GM21367 (cell line): ENCODE data around the gene ALK.

Source experiments
- ATAC-seq: cut with Tn5 transposase; IDR thresholded peaks from one replicate; pipeline ENCODE4 v1.9.1; 2021; ENCODE audit not compliant: unreplicated experiment

ALK gene

GRCh38 chr2:29723255-29724001, 198.0 kb downstream of the ALK start:
- peak; percentile 73 for ATAC-seq

- no peak for ATAC-seq
Measured at GRCh38 chr2:29719639-29720038, 201.7 kb downstream of the ALK start.

GRCh38 chr2:29718076-29718686, 203.2 kb downstream of the ALK start:
- ATAC-seq: no peak

GRCh38 chr2:29715655-29716054, 205.7 kb downstream of the ALK start:
- no peak for ATAC-seq

GRCh38 chr2:29714333-29714732, 207.1 kb downstream of the ALK start:
- ATAC-seq: no peak

GRCh38 chr2:29706171-29706720, 215.1 kb downstream of the ALK start:
- ATAC-seq: no peak

GRCh38 chr2:29705616-29706015, 215.8 kb downstream of the ALK start:
- no peak for ATAC-seq

GRCh38 chr2:29703336-29703735, 218.1 kb downstream of the ALK start:
- ATAC-seq: no peak

GRCh38 chr2:29702276-29702675, 219.1 kb downstream of the ALK start:
- no peak for ATAC-seq

- no peak for ATAC-seq
Measured at GRCh38 chr2:29700560-29700959, 220.8 kb downstream of the ALK start.

GRCh38 chr2:29699045-29699444, 222.3 kb downstream of the ALK start:
- ATAC-seq: no peak

- no peak for ATAC-seq
Measured at GRCh38 chr2:29698216-29698615, 223.2 kb downstream of the ALK start.

GRCh38 chr2:29697715-29698114, 223.7 kb downstream of the ALK start:
- no peak for ATAC-seq

GRCh38 chr2:29697181-29697580, 224.2 kb downstream of the ALK start:
- no peak for ATAC-seq

- ATAC-seq: no peak
Measured at GRCh38 chr2:29694741-29695140, 226.6 kb downstream of the ALK start.

- ATAC-seq: no peak
Measured at GRCh38 chr2:29691391-29691950, 229.9 kb downstream of the ALK start.

- no peak for ATAC-seq
Measured at GRCh38 chr2:29689666-29690065, 231.7 kb downstream of the ALK start.

GRCh38 chr2:29688429-29688828, 233.0 kb downstream of the ALK start:
- ATAC-seq: no peak

- no peak for ATAC-seq
Measured at GRCh38 chr2:29687121-29687520, 234.3 kb downstream of the ALK start.

GRCh38 chr2:29676886-29677453, 244.4 kb downstream of the ALK start:
- ATAC-seq: no peak

GRCh38 chr2:29664578-29664977, 256.8 kb downstream of the ALK start:
- ATAC-seq: no peak

GRCh38 chr2:29663268-29663667, 258.1 kb downstream of the ALK start:
- ATAC-seq: no peak
